Neural cell (in vitro differentiated cells): Measurements from ENCODE around the gene ANKRD33B. TPM values are rescaled to one million over a fixed set of nuclear protein-coding genes. Genes with fewer than 3 reads are reported as not detected.
"Not testable (repeated sequence)": the region's sequence is repeated elsewhere in the genome, so short reads cannot be mapped to it uniquely, and the experiment has no call there.

Experiments used
- H2AFZ ChIP-seq: fragments of 200-600, 300-800 bp; sonication (generic), shearing (Covaris generic); 2 replicates; pipeline ENCODE4 v1.6.0; 2014; ENCODE audit warnings: low read depth, mild to moderate bottlenecking, antibody characterized with exemption, low read length, moderate library complexity
- H3F3A ChIP-seq: fragments of 200-600 bp; shearing (Covaris generic); 2 replicates; pipeline ENCODE4 v1.6.1; 2016; ENCODE audit warnings: mild to moderate bottlenecking, moderate library complexity, mixed read lengths, antibody characterized with exemption, low read length; ENCODE audit not compliant: insufficient read depth, poor library complexity, severe bottlenecking
- H3K27ac ChIP-seq: fragments of 200-600, 300-800 bp; sonication (generic), shearing (Covaris generic); 2 replicates; pipeline ENCODE4 v1.5.1; 2014; ENCODE audit warnings: mild to moderate bottlenecking, low read length, moderate library complexity
- H3K27me3 ChIP-seq: fragments of 300-800, 200-600 bp; sonication (generic), shearing (Covaris generic); 2 replicates; pipeline ENCODE4 v1.6.0; 2014; ENCODE audit warnings: mild to moderate bottlenecking, low read depth, low read length, moderate library complexity; ENCODE audit not compliant: insufficient read depth
- H3K36me3 ChIP-seq: fragments of 300-800, 200-600 bp; sonication (generic), shearing (Covaris generic); 2 replicates; pipeline ENCODE4 v1.5.1; 2014; ENCODE audit warnings: mild to moderate bottlenecking, antibody characterized with exemption, low read length, moderate library complexity; ENCODE audit not compliant: insufficient read depth
- H3K4me2 ChIP-seq: fragments of 300-800, 200-600 bp; sonication (generic), shearing (Covaris generic); 2 replicates; pipeline ENCODE4 v1.6.0; 2014; ENCODE audit warnings: mild to moderate bottlenecking, low read length
- H3K4me3 ChIP-seq: fragments of 300-800, 200-600 bp; sonication (generic), shearing (Covaris generic); 2 replicates; pipeline ENCODE4 v1.5.1; 2014; ENCODE audit warnings: mild to moderate bottlenecking, low read length, moderate library complexity
- H3K79me2 ChIP-seq: fragments of 200-600 bp; shearing (Covaris generic); replicated peaks from 2 replicates; pipeline ENCODE4 v1.6.0; 2014; ENCODE audit warnings: mild to moderate bottlenecking, low read length, moderate library complexity; ENCODE audit not compliant: insufficient read depth
- H3K9ac ChIP-seq: fragments of 300-800, 200-600 bp; sonication (generic), shearing (Covaris generic); 2 replicates; pipeline ENCODE4 v1.6.1; 2016; ENCODE audit warnings: mild to moderate bottlenecking, low read length, mixed read lengths
- H3K9me2 ChIP-seq: fragments of 200-600 bp; shearing (Covaris generic); 2 replicates; pipeline ENCODE4 v1.6.1; 2016; ENCODE audit warnings: mild to moderate bottlenecking, low read length, mixed read lengths; ENCODE audit not compliant: insufficient read depth
- H3K9me3 ChIP-seq: fragments of 200-600, 300-800 bp; sonication (generic), shearing (Covaris generic); 2 replicates; pipeline ENCODE4 v1.6.1; 2016; ENCODE audit warnings: mild to moderate bottlenecking, mixed run types, low read length, moderate library complexity, mixed read lengths
- H4K20me1 ChIP-seq: fragments of 200-600 bp; shearing (Covaris generic); 2 replicates; pipeline ENCODE4 v1.6.1; 2016; ENCODE audit warnings: mild to moderate bottlenecking, mixed run types; ENCODE audit not compliant: insufficient read depth
- CTCF ChIP-seq: fragments of 450-650 bp; IDR thresholded peaks from 2 replicates; pipeline ENCODE4 v1.5.1; 2014; ENCODE audit warnings: antibody characterized with exemption, mild to moderate bottlenecking, moderate library complexity; ENCODE audit not compliant: poor library complexity, severe bottlenecking
- EP300 ChIP-seq: fragments of 450-650 bp; conservative IDR thresholded peaks from 2 replicates; pipeline ENCODE4 v1.6.1; 2014; ENCODE audit warnings: antibody characterized with exemption, mild to moderate bottlenecking, moderate library complexity; ENCODE audit not compliant: poor library complexity, severe bottlenecking
- EZH2 ChIP-seq: fragments of 200-600, 300-800 bp; shearing (Covaris generic), sonication (generic); IDR thresholded peaks from 2 replicates; pipeline ENCODE4 v1.6.1; 2014; ENCODE audit warnings: antibody characterized with exemption, low read length, borderline replicate concordance, mild to moderate bottlenecking; ENCODE audit not compliant: insufficient read depth, poor library complexity, severe bottlenecking
- MXI1 ChIP-seq: fragments of 450-650 bp; conservative IDR thresholded peaks from 2 replicates; pipeline ENCODE4 v1.6.1; 2014; ENCODE audit warnings: antibody characterized with exemption, mild to moderate bottlenecking; ENCODE audit not compliant: poor library complexity, severe bottlenecking
- POLR2AphosphoS5 ChIP-seq: IDR thresholded peaks from 2 replicates; pipeline ENCODE4 v1.6.1; 2012
- RAD21 ChIP-seq: fragments of 450-650 bp; conservative IDR thresholded peaks from 2 replicates; pipeline ENCODE4 v1.6.1; 2014; ENCODE audit warnings: antibody characterized with exemption, mild to moderate bottlenecking, moderate library complexity
- REST ChIP-seq: IDR thresholded peaks from 2 replicates; pipeline ENCODE4 v1.6.1; 2012; ENCODE audit warnings: borderline replicate concordance
- SMC3 ChIP-seq: fragments of 450-650 bp; conservative IDR thresholded peaks from 2 replicates; pipeline ENCODE4 v1.6.1; 2014; ENCODE audit warnings: antibody characterized with exemption, mild to moderate bottlenecking, moderate library complexity; ENCODE audit not compliant: poor library complexity
- TAF1 ChIP-seq: IDR thresholded peaks from 2 replicates; pipeline ENCODE4 v1.6.1; 2012; ENCODE audit warnings: low read depth
- polyA plus RNA-seq: library from polyadenylated mRNA; depleted of rRNA; stranded (reverse); fragments of >200 nt; gene quantifications from 2 replicates; pipeline ENCODE4 v1.2.3, GENCODE V29; 2014

The ANKRD33B gene
- polyA plus RNA-seq, 1 donor from 2014 or later: not detected

- no peaks in the 10 kb centered on the region for H3K9me3 ChIP-seq
- H3K4me3 ChIP-seq: no peak overlapping the region
- H3K9ac ChIP-seq: no peak overlapping the region
- no peaks in the 10 kb centered on the region for H3K9me2 ChIP-seq
- no peak overlapping the region for H2AFZ ChIP-seq
- H3K79me2 ChIP-seq: no peaks in the 10 kb centered on the region
- no peaks in the 10 kb centered on the region for H3K27me3 ChIP-seq
- no peak overlapping the region for H3K4me2 ChIP-seq
- H4K20me1 ChIP-seq: no peaks in the 10 kb centered on the region
- H3K27ac ChIP-seq: no peak overlapping the region
- no peaks in the 10 kb centered on the region for H3F3A ChIP-seq
- no peaks in the 10 kb centered on the region for H3K36me3 ChIP-seq
- TF ChIP-seq CTCF: no peak
- TF ChIP-seq MXI1: no peak
- no peak for TF ChIP-seq SMC3
- no peak for TF ChIP-seq EP300
- TF ChIP-seq EZH2: no peak
- no peak for TF ChIP-seq REST
- no peak for TF ChIP-seq RAD21
- no peak for TF ChIP-seq POLR2AphosphoS5
- TF ChIP-seq TAF1: no peak
Measured at GRCh38 chr5:10607023-10607665, 43.3 kb downstream of the ANKRD33B start.

GRCh38 chr5:10607666-10608073, 43.8 kb downstream of the ANKRD33B start:
- H3F3A ChIP-seq: no peaks in the 10 kb centered on the region
- no peaks in the 10 kb centered on the region for H3K9me2 ChIP-seq
- H3K36me3 ChIP-seq: no peaks in the 10 kb centered on the region
- no peak overlapping the region for H3K27ac ChIP-seq
- TF ChIP-seq RAD21: no peak
- TF ChIP-seq CTCF: no peak
- TF ChIP-seq MXI1: no peak
- TF ChIP-seq POLR2AphosphoS5: no peak
- no peak for TF ChIP-seq TAF1
- no peak for TF ChIP-seq EP300
- no peak for TF ChIP-seq EZH2
- no peak for TF ChIP-seq SMC3
- TF ChIP-seq REST: no peak
- no peaks in the 10 kb centered on the region for H4K20me1 ChIP-seq
- H3K27me3 ChIP-seq: no peaks in the 10 kb centered on the region
- H3K9ac ChIP-seq: no peak overlapping the region
- no peak overlapping the region for H3K4me3 ChIP-seq
- H3K79me2 ChIP-seq: no peaks in the 10 kb centered on the region
- H2AFZ ChIP-seq: no peak overlapping the region
- H3K9me3 ChIP-seq: no peaks in the 10 kb centered on the region
- no peak overlapping the region for H3K4me2 ChIP-seq

- not testable (repeated sequence) for H4K20me1 ChIP-seq, H3K27ac ChIP-seq, H3K27me3 ChIP-seq, H3K9ac ChIP-seq, H3K9me2 ChIP-seq, H2AFZ ChIP-seq, H3K9me3 ChIP-seq, H3K36me3 ChIP-seq, H3F3A ChIP-seq, H3K79me2 ChIP-seq, H3K4me2 ChIP-seq, H3K4me3 ChIP-seq
Measured at GRCh38 chr5:10608081-10608480, 44.2 kb downstream of the ANKRD33B start.
